GM21447 (cell line): ENCODE data around the gene MALRD1.
"Not testable (repeated sequence)": the region's sequence is repeated elsewhere in the genome, so short reads cannot be mapped to it uniquely, and the experiment has no call there.

Experiments used
- ATAC-seq: cut with Tn5 transposase; IDR thresholded peaks from one replicate; pipeline ENCODE4 v1.9.1; 2021; ENCODE audit not compliant: unreplicated experiment

The MALRD1 gene

DNA sequence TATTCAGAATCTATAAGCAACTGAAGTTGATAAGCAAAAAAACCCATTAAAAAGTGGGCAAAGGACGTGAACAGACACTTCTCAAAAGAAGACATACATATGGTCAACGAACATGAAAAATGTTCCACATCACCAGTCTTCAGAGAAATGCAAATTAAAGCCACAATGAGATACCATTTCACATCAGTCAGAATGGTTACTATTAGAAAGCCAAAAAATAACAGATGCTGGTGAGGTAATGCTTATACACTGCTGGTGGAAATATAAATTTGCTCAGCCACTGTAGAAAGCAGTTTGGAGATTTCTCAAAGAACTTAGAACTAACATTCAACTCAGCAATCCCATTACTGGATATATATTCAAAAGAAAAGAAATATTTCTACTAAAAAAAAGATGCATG lies 434.8 kb downstream of the MALRD1 start:
- no peak for ATAC-seq

DNA sequence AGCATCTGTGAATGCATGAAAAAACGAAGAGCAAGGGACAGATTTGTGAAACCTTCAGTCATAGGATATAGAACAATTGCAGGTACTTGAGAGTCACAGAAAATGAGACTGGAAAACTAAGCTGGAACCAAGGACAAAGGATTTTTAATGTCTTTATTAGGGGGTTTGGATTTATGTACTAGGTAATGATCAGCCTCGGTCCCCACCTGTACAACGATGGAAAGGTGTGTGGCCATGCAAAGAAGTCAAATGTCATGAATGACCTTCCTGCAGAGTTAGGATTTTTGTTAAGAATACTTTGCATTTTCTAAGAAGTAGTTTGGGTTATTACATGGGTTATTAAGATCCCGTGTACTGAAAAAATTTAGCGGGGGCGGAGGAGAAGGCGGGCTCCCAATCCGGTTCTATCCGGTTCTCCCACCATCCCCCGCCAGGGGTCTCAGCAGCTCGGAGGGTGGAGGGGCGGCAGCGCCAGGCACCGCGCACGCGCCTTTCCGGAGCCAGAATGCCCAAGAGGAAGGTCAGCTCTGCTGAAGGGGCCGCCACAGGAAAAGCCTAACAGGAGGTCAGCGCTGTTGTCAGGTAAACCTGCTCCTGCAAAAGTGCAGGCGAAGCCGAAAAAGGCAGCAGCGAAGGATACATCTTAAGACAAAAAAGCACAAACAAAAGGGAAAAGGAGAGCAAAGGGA lies 440.1 kb downstream of the MALRD1 start:
- no peak for ATAC-seq

DNA sequence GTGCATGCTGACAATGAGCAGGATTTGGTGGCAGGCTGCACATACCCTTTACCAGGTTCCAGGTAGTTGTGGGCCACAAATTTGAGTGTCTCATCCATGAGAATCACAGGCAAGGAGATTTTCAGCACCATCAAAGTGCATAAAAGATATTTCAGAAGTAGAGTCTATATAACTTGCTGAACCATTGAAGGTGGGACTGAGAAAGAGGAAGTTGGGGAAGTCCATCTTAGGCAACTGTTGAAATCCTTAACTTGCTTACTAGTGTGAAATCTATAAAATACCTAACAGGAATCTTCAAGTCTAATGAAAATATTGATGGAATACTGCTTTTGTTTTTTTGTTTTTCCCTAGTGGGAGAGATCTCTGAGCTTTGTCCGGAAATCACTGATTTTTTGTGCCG lies 442.6 kb downstream of the MALRD1 start:
- ATAC-seq: no peak

DNA sequence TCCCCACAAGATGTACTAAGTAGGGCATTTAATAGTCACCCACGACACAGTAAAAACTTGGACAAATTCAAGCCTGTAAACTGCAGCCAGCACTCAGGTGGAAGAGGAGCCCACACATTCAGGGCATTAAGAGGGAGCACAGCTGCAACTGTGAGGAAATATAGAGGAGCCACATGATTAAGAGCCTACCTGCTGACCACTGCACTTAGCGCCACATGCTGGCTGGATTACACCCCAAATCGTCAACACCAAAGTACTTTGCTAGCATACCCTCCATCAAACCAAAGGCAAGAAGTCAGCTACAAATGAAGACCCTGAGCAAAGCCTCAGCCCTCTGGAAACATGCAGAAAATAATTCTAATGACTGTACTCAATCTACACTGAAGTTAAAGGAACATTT lies 445.3 kb downstream of the MALRD1 start:
- no peak for ATAC-seq

DNA sequence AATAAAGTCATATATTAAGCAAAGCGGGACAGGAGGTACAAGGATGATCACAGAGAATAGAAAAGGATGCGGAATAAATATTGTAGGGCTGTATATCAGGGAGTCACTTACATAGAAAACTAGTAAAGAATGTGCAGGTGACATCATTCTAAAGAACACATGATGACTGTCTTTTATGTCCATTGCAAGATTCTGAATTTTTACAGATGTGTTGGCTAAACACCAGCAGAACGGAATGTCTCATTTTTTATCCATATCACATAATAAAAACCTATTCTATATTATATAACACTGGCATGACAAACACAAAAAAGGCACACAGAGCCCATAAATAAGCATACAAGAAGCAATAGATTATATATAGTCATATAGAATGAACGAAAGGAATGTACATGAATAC lies 448.4 kb downstream of the MALRD1 start:
- ATAC-seq: no peak

DNA sequence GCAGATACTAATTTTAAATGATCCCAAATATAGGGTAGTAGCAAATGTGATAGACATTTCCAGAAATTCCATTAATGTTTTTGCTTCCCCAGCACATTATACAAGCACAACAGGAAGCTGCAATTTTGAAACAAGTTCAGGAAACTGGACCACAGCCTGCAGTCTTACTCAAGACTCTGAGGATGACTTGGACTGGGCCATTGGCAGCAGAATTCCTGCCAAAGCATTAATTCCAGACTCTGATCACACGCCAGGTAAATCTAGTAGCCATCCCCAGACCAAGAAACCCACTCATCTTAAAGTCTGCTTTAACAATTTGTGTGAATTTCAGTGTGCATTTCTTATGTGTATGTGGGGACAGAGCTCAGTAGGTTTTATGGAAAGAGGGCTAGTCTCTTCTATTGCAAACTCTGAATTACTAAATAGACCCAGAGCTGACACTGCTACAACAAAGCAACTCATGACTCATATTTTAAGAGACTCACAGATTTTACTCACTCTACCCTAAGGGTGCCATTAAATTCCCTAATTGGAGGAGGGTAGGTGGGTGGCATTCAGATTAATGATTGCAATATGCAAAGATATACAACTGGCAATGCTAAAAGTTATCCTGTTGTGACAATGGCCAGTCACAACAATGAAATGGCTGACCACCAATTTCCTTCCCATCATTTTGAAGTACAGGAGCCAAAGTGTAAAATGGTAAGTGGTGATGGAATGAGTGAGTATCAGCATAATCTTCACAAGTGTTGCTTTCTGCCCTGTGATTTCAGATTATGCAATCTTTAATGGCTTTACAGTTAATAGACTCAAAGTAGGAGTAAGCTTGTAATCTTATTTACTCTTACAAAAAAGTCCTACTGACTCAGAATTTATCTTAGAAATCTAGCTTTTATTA lies 450.0 kb downstream of the MALRD1 start:
- no peak for ATAC-seq

DNA sequence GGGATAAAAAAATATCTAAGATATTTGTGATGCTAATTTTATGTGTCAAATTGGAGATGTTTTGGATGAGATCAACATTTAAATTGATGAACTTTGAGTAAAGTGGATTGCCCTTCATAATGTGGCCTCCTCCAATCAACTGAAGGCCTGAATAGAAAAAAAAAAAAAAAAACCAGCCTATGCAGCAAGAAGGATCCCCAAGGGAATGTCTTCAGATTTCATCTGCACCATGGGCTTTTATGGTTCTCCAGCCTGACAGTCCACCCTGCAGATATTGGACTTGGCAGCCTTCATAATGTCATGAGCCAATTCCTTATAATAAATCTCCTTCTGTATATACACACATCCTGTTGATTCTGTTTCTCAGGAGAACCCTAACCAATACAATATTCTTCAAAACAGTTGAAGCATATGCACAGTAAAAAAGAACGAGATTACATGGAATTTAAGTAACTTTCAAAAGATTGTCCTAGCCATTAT lies 450.7 kb downstream of the MALRD1 start:
- no peak for ATAC-seq

DNA sequence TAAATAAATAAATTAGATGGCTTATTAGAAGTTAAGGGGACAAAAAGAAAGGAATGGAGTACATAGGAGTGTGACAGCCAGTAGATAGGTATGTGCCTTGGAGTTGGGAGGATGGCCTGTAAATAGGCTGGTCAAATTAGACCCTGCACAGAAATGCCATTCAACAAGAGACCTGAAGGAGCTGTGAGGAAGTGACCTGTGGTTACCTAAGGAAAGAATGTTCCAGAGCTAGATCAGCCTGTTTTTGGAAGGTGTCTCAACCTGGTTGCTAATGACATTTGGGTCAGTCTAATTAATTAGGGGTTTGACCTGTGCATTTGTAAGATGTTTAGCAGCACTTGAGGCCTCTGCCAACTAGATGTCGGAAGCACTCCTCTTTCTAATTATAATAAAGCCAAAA lies 452.4 kb downstream of the MALRD1 start:
- ATAC-seq: no peak

DNA sequence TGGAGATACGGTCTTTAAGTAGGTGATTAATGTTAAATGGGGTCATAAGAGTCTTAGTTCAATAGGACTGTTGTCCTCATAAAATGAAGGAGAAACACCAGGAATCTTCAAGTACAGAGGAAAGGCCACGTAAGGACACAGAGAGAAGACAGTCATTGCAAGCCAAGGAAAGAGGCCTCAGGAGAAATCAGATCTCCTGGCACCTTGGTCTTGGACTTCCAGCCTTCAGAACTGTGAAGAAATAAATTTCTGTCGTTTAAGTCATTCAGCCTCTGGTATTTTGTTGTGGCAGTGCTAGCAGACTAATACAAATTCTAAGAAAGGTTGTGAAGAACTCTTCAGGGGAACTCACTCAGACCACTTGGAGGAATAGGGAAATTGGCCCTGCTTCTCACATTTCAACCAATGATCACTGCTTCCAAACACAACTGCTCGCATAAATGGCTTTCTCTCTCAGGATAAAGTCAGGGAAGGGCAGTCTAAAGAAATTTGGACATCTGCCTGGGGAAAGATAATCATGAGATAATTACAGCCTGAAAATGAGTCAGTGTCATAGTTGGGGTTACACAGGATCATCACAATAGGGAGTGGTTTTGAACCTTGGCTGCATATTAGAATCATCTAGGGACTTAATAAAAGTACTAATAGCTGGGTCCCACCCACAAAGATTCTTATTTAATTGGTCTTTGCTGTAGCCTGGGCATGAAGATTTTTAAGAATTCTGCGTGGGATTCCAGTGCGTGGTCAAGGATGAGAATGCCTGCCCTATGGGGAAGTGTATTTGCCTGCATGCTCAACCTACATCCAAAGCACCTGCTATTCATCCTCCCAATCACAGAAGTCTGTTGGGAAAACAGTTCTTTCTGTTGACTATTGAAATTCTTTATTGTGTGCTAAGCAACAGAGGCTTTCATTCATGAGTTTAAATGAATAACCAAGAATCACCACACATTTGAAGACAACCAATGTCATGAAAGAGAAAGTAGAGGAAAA lies 457.0 kb downstream of the MALRD1 start:
- no peak for ATAC-seq

DNA sequence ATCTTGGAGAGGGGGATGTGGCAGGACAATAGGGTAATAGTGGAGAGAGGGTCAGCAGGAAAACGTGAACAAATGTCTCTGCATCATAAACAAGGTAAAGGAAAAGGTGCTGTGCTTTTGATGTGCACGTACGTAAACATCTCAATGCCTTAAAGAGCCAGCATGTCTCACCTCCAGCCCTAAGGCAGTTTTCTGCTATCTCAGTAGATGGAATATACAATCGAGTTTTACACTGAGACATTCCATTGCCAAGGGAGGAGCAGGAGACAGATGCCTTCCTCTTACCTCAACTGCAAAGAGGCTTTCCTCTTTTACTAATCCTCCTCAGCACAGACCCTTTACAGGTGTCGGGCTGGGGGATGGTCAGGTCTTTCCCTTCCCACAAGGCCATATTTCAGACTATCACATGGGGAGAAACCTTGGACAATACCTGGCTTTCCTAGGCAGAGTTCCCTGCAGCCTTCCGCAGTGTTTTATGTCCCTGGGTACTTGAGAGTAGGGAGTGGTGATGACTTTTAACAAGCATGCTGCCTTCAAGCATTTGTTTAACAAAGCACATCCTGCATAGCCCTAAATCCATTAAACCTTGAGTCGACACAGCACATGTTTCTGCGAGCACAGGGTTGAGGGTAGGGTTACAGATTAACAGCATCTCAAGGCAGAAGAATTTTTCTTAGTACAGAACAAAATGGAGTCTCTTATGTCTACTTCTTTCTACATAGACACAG lies 461.6 kb downstream of the MALRD1 start:
- ATAC-seq: not testable (repeated sequence)

DNA sequence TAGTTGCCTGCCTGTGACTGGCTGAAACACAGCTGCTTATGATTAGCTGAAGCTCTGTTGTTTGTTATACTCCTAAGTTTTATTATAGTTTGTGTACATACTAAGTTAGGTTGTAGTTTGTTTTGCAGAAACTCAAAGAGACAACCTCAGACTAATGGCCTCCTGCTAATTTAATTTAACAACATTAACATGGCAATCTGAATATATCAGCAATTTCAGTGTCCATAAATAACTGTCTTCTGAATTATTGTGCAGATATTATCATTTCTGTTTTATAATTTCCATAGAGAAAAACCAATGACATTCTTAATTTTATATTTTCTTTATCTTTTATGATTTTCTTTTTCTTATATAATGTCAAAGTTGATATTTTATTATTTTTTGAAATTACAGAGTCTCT lies 469.5 kb downstream of the MALRD1 start:
- ATAC-seq: no peak

DNA sequence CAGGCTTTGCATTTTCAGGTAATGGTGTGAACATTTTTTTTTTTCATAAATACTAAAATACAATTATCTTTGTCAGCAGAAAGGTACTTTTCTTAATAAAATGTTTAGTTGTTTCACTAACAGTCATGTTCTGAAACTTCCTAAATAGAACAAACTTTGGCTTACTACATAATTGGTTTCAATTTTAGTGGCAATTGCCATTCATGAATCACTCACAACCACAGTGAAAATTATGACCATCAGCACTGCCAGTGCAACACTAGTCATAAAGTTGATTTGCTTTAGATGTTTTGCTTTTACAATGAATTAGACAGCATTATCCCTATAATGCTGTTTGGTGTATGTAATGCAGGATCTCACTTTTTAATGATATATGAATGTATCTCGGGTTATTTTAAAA lies 470.0 kb downstream of the MALRD1 start:
- ATAC-seq: no peak

DNA sequence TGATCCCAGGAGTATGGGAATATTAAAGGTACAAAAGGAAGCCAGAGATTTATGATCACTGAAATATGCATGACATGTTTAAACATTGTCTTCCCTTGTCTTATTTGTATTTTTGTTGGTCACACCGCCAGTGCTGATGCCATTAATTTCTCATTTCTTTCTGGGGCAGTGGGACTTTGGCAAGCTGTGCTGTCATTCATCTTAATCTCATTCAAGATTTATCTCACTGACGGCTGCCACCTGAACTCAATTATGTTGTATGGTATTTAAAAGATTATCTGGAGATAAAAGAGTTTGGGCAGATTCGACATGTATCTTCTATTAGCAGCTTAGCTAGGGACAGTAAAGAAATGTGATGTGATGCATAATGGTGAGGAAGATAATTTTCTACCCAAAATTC lies 482.7 kb downstream of the MALRD1 start:
- no peak for ATAC-seq

DNA sequence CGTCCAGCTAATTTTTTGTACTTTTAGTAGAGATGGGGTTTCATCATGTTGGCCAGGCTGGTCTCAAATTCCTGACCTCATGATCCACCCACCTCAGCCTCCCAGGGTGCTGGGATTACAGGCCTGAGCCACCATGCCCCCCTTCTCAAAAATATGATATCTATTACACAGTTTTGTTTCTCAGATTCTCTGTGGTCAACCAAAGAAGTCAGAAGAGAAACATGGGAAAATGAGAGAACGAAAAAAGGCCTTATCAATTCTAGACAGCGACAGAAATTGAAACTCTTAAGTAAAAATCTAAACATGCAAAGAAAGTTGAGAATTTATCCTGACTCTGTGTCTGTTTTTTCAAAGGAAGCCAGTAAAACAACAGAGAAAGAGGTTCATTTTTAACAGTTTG lies 483.8 kb downstream of the MALRD1 start:
- no peak for ATAC-seq

DNA sequence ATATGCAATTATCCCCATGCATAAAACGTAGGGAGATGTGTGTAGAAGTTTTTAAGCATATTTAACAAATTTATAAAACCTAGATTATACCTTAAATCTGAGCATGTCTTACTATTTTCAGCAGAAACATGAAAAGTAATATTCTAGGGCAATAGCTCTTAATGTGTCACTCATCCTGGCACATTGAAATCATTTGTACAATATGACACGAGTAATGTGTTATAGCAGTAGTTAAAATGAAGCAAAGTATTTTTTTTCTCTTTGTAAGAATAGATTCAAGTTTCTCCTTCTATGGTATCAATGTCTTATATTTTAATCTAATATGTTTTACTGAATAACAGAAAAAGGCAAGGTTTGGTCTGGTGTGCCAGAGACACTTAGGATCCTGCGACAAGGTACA lies 492.7 kb downstream of the MALRD1 start:
- no peak for ATAC-seq

DNA sequence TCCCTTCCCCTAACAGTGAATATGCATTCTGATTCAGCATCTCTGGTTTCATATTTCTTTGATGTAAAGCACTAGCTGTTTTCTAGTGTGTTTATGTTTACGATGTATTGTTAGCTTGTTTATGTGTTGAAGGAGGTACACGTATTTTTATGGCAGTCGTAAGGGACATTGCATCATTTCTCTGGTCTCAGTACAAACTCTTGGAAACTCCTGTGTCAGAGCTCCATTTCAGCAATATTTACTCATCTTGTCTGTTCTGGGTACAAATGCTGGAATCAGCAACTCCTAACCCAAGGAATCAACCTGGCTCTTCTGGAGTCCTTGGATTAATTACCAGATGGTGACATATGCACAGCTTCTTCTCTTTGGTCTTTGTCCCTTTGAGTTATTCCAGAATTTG lies 497.6 kb downstream of the MALRD1 start:
- no peak for ATAC-seq

DNA sequence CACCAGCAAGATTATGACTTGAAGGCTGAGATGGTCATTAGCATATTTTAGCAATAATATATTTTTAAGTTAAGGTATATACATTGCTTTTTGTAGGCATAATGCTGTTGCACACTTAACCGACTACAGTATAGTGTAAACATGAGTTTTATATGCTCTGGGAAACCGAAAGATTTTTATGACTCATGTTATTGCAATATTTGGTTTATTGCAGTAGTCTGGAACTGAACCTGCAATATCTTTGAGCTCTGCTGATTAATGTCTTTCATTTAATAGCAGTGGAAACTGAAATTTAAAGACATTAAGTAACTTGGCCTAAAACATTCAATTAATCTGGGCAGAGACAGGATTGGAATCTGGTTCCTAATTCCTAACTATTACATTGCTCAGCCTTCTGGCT lies 500.9 kb downstream of the MALRD1 start:
- ATAC-seq: no peak

DNA sequence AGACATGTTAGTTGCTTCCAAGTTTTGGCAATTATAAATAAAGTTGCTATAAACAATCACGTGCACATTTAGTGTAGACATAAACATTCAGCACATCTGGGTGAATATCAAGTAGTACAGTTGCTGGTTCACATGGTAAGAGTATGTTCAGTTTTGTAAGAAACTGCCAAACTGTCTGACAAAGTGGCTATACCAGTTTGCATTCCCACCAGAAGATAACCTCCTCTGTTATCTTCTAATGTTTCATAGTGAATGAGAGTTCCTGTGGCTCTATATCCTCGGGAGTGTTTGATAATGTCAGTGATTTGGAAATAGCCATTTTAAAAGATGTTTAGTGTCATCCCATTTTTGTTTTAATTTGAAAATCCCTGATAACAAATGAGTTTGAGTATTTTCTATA lies 508.1 kb downstream of the MALRD1 start:
- no peak for ATAC-seq

DNA sequence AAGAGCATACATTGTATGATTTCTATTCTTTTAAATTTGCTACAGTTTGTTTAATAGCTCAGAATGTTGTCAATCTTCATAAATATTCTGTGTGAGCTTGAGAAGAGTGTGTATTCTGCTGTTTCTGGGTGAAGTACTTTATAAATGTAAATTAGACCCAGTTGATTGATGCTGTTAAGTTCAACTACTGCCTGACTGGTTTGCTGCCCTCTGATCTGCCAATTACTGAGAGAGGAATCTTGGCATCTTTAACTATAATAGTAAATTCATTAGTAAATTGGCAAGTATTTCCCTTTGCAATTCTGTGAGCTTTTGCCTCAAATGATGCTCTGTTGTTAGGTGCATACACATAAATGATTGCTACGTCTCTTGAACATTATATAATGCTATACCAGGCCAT lies 512.6 kb downstream of the MALRD1 start:
- ATAC-seq: no peak

DNA sequence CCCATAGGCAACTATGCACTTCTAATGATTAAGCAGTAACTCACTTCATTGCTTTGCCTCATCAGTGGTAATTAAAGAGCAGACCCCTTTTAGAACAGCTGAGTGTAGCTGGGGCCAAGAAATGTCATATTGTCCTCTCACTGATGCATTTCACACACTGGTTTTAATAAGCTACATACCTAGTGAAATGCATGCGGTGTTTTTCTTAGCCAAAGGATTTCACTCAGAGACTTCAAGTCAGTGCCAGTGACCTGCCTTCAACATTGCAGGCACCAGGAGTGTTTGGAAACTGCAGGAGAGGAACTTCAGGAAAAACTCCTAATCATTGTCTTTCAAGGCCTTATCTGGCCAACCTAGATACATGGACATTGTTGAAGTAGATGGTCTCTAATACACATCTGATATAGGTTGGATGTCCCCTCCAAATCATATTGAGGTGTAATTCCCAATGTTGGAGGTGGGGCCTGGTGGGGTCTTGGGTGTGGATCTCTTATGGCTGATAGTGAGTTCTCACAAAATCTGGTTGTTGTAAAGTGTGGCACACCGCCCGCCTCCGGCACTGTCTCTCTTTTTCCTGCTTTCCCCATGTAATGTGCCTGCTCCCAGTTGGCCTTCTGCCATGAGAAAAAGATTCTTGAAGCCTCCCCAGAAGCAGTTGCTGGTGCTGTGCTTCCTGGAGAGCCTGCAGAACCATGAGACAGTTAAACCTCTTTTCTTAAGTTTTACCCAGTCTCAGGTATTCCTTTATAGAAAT lies 515.0 kb downstream of the MALRD1 start:
- ATAC-seq: no peak
